ENCODE results near the gene UNC45B.
"Not testable (repeated sequence)": the region's sequence is repeated elsewhere in the genome, so short reads cannot be mapped to it uniquely, and the experiment has no call there.

The UNC45B gene

GRCh38 chr17:35147375-35147905 is at the start of gene UNC45B:
TSS of gene UNC45B (plus strand) at chr17:35147817. CDS start at chr17:35148264, 447 bp downstream.
- no peak for DNase-seq (ENCODE audit: low spot score)
- FAIRE-seq = no peak

GRCh38 chr17:35099908-35100307 is 47.7 kb upstream of the UNC45B start:
- FAIRE-seq (no peak), DNase-seq (ENCODE audit: low spot score) (no peak)

- FAIRE-seq = no peak
Measured at GRCh38 chr17:35101036-35101435, 46.6 kb upstream of the UNC45B start.

GRCh38 chr17:35101725-35102124 is 45.9 kb upstream of the UNC45B start:
- DNase-seq (ENCODE audit: low spot score) (no peak), FAIRE-seq (no peak)

More at GRCh38 chr17:35101036-35101435, 46.6 kb upstream of the UNC45B start:
- DNase-seq (ENCODE audit: low spot score) = no peak

GRCh38 chr17:35103271-35103670 is 44.3 kb upstream of the UNC45B start:
- FAIRE-seq (no peak), DNase-seq (ENCODE audit: low spot score) (no peak)

GRCh38 chr17:35104844-35105450 is 42.7 kb upstream of the UNC45B start:
- FAIRE-seq (no peak), DNase-seq (ENCODE audit: low spot score) (no peak)

- not testable (repeated sequence) for FAIRE-seq; DNase-seq (ENCODE audit: low spot score)
Measured at GRCh38 chr17:35110791-35111190, 36.8 kb upstream of the UNC45B start.

GRCh38 chr17:35116845-35117244 is 30.8 kb upstream of the UNC45B start:
- DNase-seq (ENCODE audit: low spot score) (no peak), FAIRE-seq (no peak)

- DNase-seq (ENCODE audit: low spot score) = peak; percentile 27
- FAIRE-seq = no peak
Measured at GRCh38 chr17:35117984-35118383, 29.6 kb upstream of the UNC45B start.

GRCh38 chr17:35119370-35120165 is 28.0 kb upstream of the UNC45B start, which contains the start of gene RAD51D:
TSS of gene RAD51D (minus strand) at chr17:35119860. CDS start at chr17:35119613, 247 bp downstream.
- no peak for FAIRE-seq
- DNase-seq (ENCODE audit: low spot score) = peak; percentile 55

- FAIRE-seq (no peak), DNase-seq (ENCODE audit: low spot score) (no peak)
Measured at GRCh38 chr17:35121315-35121714, 26.3 kb upstream of the UNC45B start, which contains the start of gene FNDC8. TSS of gene FNDC8 (plus strand) at chr17:35121615. CDS start at chr17:35121694, 79 bp downstream.

GRCh38 chr17:35127751-35128514 is 19.7 kb upstream of the UNC45B start:
- FAIRE-seq (no peak), DNase-seq (ENCODE audit: low spot score) (no peak)

- FAIRE-seq = no peak
- DNase-seq (ENCODE audit: low spot score) = no peak
Measured at GRCh38 chr17:35129154-35129972, 18.3 kb upstream of the UNC45B start.

GRCh38 chr17:35129973-35130351 is 17.7 kb upstream of the UNC45B start:
- DNase-seq (ENCODE audit: low spot score) (no peak), FAIRE-seq (no peak)

- DNase-seq (ENCODE audit: low spot score) (no peak), FAIRE-seq (no peak)
Measured at GRCh38 chr17:35130392-35130791, 17.2 kb upstream of the UNC45B start.

- FAIRE-seq (no peak), DNase-seq (ENCODE audit: low spot score) (no peak)
Measured at GRCh38 chr17:35132099-35132498, 15.5 kb upstream of the UNC45B start.

GRCh38 chr17:35132816-35133550 is 14.6 kb upstream of the UNC45B start:
- FAIRE-seq (no peak), DNase-seq (ENCODE audit: low spot score) (no peak)

- no peak for FAIRE-seq
- no peak for DNase-seq (ENCODE audit: low spot score)
Measured at GRCh38 chr17:35135322-35135721, 12.3 kb upstream of the UNC45B start.

- FAIRE-seq (no peak), DNase-seq (ENCODE audit: low spot score) (no peak)
Measured at GRCh38 chr17:35138218-35138617, 9.4 kb upstream of the UNC45B start.

Measured in RCC 7860 (cell line).